Stomach (tissue), 9 donors: ENCODE measurements around the gene RPRM. TPM values are rescaled to one million over a fixed set of nuclear protein-coding genes. Genes with fewer than 3 reads are reported as not detected.

Experiments used
- DNase-seq, 2 donors: peaks; one replicate each; pipeline versions ENCODE4 v3.0.0 to v3.0.0-alpha.2; 2013 to 2019
- H3K27ac ChIP-seq, 5 donors: fragments of 200-600 bp in 4 of 5; sonication (generic) in 4 of 5; one replicate each; pipeline ENCODE4 v1.5.1; 2013 to 2019; ENCODE audit warnings: mild to moderate bottlenecking in 1 of 5, moderate library complexity in 1 of 5
- H3K27me3 ChIP-seq, 3 donors: fragments of 200-600 bp; sonication (generic); one replicate each; pipeline ENCODE4 v1.5.1; 2017 to 2019; ENCODE audit warnings: mixed run types in 1 of 3
- H3K36me3 ChIP-seq, 4 donors: fragments of 200-600 bp; sonication (generic); 1 replicate in 3 of 4; 2 replicates in 1 of 4; pipeline ENCODE4 v1.5.1; 2016 to 2019
- H3K4me1 ChIP-seq, 4 donors: fragments of 200-600 bp; sonication (generic); one replicate each; pipeline ENCODE4 v1.5.1; 2016 to 2019
- H3K4me3 ChIP-seq, 4 donors: fragments of 200-600 bp; sonication (generic) in 3 of 4; one replicate each; pipeline ENCODE4 v1.5.1; 2016 to 2019; ENCODE audit warnings: mild to moderate bottlenecking in 1 of 4
- H3K9me3 ChIP-seq, 4 donors: fragments of 200-600 bp; sonication (generic); one replicate each; pipeline ENCODE4 v1.5.1; 2016 to 2019
- CTCF ChIP-seq, 7 experiments: fragments of 450-650 bp in 4 of 7; fragments of 200-600 bp in 3 of 7; sonication (generic) in 3 of 7; IDR thresholded peaks; one replicate each; pipeline ENCODE4 v1.5.1; 2016 to 2019; ENCODE audit warnings: antibody characterized with exemption in 7 of 7, control low read depth in 2 of 7, mild to moderate bottlenecking in 1 of 7
- EP300 ChIP-seq: sonication (generic); formaldehyde crosslinking; IDR thresholded peaks from one replicate; pipeline ENCODE4 v1.6.1; 2017; ENCODE audit warnings: antibody characterized with exemption
- POLR2A ChIP-seq, 4 donors: fragments of 450-650 bp; IDR thresholded peaks; one replicate each; pipeline ENCODE4 v1.6.1; 2016; ENCODE audit warnings: antibody characterized with exemption in 4 of 4, control low read depth in 2 of 4, mild to moderate bottlenecking in 1 of 4, moderate library complexity in 1 of 4
- POLR2AphosphoS5 ChIP-seq, 3 donors: sonication (generic); formaldehyde crosslinking; IDR thresholded peaks; one replicate each; pipeline ENCODE4 v1.6.1; 2016; ENCODE audit warnings: antibody characterized with exemption in 3 of 3
- WGBS, 5 donors: extraction: QIAGEN DNeasy Blood & Tissue Kit in 3 of 5; methylation state at CpG; one replicate each; pipeline versions ENCODE4 v1.1.5 to v1.1.7; 2013 to 2018; 5-methylcytosine and 5-hydroxymethylcytosine counted together
- intact Hi-C: fragments of 100-400 bp; cut with DNase I; formaldehyde crosslinking; loops from one replicate; pipeline ENCODE4 v1.15.1; 2023; ENCODE audit warnings: low total_unique reads
- polyA plus RNA-seq, 3 donors: library from polyadenylated mRNA; stranded (reverse); fragments of 200-250 nt; gene quantifications; one replicate each; pipeline ENCODE4 v1.2.3, GENCODE V29; 2013
- total RNA-seq, 5 donors: library from RNA; depleted of rRNA; stranded (reverse); fragments of >200 nt; gene quantifications; one replicate each; pipeline versions ENCODE4 v1.1.0 to v1.2.3, GENCODE V29; 2014 to 2016
- donor health status: healthy with polysubstance abuse.
- donor health status: Bipolar disorder and iron deficiency.
- donor health status: healthy.

Gene RPRM
- total and polyA plus RNA-seq, 8 donors: 1.0 to 7.8 (median 5.0) TPM; not detected in 3

- H3K27ac ChIP-seq: no peak overlapping the region
- no peaks in the 10 kb centered on the region for H3K9me3 ChIP-seq
- no peaks in the 10 kb centered on the region for H3K4me1 ChIP-seq
- TF ChIP-seq CTCF (IDR thresholded peaks at IDR 0.05) (no peak), POLR2AphosphoS5 (IDR thresholded peaks at IDR 0.05) (no peak), EP300 (no peak), POLR2A (IDR thresholded peaks at IDR 0.05) (no peak)
- intact Hi-C loops: no loop called here
- H3K27me3 ChIP-seq: no peaks in the 10 kb centered on the region
- 67 to 74% (median 69%) methylated on average over 5 of the region's 5 CpGs for WGBS, 5 donors
- H3K36me3 ChIP-seq: no peaks in the 10 kb centered on the region
- DNase-seq: no peak
- no peak overlapping the region for H3K4me3 ChIP-seq
Observed at GRCh38 chr2:153461453-153461852, 17.1 kb downstream of the RPRM start.

DNA sequence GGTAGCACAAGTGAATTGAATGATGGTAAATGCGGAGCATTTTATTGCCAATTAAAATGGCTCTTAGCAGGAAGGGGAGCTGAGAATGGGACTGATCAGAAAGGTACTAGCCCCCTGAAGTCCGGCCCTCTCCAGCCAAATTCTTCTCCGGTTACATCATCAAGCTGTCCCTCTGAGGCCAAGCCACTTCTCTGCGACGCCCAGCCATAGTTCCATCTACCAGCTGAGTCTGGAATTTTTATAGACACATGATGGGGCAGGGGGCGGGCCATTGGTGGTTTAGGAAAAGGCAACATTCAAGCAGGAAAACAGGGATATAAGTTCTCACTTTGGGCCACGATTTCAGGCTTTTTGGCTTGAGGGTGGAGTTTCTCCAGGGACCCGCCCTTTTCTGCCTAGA, 22.7 kb downstream of the RPRM start:
- 72 to 84% (median 81%) methylated on average over 8 of the region's 8 CpGs for WGBS, 5 donors
- Histone ChIP-seq H3K9me3 (no peaks in the 10 kb centered on the region), H3K27me3 (no peaks in the 10 kb centered on the region), H3K4me1 (no peaks in the 10 kb centered on the region), H3K4me3 (no peak overlapping the region), H3K36me3 (no peaks in the 10 kb centered on the region), H3K27ac (no peak overlapping the region)
- TF ChIP-seq POLR2A (IDR thresholded peaks at IDR 0.05) (no peak), POLR2AphosphoS5 (IDR thresholded peaks at IDR 0.05) (no peak), EP300 (no peak), CTCF (IDR thresholded peaks at IDR 0.05) (no peak)
- DNase-seq: no peak
- intact Hi-C loops: no loop called here

DNA sequence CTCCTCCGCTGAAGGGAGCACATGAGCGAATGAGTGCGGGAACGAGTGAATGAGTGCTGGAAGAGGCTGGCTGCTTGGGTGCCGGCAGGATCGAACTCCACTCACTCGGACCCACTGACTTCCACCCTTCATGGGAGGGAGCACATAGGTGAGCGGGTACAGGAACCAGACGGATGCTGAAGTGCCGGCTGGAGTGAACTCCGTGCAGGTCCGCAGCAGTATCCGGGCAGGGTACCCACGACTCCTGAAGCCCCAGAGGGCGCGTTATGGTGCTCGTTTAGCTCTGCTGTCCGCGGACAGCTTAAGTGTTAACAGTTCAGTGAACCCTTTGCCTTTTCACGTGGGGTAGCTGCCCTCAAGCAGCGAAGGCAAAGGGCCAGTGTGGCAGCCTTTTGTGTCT, 23.2 kb downstream of the RPRM start:
- H3K36me3 ChIP-seq: no peaks in the 10 kb centered on the region
- no peaks in the 10 kb centered on the region for H3K27me3 ChIP-seq
- H3K9me3 ChIP-seq: no peaks in the 10 kb centered on the region
- TF ChIP-seq POLR2AphosphoS5 (IDR thresholded peaks at IDR 0.05) (no peak), POLR2A (IDR thresholded peaks at IDR 0.05) (no peak), EP300 (no peak), CTCF (IDR thresholded peaks at IDR 0.05) (no peak)
- no peaks in the 10 kb centered on the region for H3K4me1 ChIP-seq
- H3K27ac ChIP-seq: no peak overlapping the region
- DNase-seq: no peak
- H3K4me3 ChIP-seq: no peak overlapping the region
- WGBS, 5 donors: 80 to 91% (median 86%) methylated on average over 21 of the region's 21 CpGs
- intact Hi-C loops: no loop called here

DNA sequence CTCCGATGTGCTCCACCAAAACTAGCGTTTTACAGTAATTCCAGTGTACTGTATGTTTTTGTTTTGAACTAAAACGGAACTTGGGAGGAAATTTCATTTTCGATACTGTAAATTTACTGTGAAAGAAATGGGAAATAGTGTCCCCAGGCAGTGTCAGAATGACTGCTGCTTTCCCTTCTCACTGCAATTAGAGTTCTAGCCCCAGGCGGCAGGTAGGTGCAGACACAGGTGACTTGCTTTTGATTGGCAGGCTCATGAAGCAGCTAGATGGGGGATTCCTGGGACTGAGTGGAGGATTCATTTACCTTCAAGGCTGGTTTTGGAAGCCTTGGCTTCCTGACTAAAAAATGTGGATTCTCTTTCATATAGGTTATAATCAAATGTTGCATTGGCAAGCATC, 27.0 kb downstream of the RPRM start:
- Histone ChIP-seq H3K27ac (no peak overlapping the region), H3K27me3 (no peaks in the 10 kb centered on the region), H3K36me3 (no peaks in the 10 kb centered on the region), H3K9me3 (no peaks in the 10 kb centered on the region), H3K4me3 (no peak overlapping the region), H3K4me1 (no peaks in the 10 kb centered on the region)
- TF ChIP-seq POLR2AphosphoS5 (IDR thresholded peaks at IDR 0.05): no peak
- TF ChIP-seq EP300: no peak
- TF ChIP-seq CTCF (IDR thresholded peaks at IDR 0.05): no peak
- no peak for TF ChIP-seq POLR2A (IDR thresholded peaks at IDR 0.05)
- 79 to 91% (median 88%) methylated on average over 5 of the region's 5 CpGs for WGBS, 5 donors
- intact Hi-C loops: no loop called here
- no peak for DNase-seq
